Measurements from ENCODE around the gene SERTAD2.

Gene SERTAD2

DNA sequence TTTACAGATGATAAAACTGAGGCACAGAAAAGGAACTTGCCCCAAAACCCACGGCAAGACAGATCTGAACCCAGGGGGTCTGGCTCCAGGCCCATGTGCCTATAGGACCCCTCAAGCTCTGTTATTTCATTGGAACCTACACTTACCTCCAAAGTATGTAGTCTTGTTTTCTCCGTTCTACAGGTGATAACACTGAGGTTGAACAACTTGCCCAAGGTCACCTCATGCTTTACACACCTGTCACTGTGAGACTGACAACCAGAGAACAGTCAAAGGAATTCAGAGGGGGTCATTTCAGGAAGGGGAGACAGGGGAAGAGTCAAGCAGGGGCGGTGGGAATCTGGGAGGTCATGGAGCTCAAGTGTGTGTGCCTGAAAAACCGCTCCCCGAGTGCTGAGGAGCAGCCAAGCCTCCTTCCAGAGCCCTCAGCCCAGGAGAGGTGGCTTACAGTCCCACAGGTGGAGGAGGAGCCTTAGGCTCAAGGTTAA, 47.7 kb downstream of the SERTAD2 start:
- no peak for DNase-seq

DNA sequence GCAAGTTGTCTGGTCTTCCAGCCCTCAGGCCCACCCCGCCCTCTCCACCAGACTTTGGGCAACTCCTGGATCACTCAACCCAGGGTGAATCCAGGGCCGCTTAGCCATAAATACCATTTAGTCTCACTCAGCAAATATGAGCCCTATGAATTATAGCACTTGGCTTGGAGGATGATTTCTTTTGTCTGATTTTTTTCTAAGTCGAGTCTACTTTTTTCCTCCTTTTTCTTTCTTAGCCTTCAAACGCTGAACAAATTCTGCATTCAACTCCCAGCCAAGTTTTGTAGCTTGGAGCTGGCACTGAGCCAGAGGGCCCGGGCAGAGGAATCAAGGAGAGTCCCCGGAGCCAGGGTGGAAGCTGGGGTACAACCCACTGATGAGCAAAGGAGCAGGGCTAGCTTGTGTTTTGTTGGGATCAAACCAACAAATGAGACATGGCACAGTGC, 48.7 kb downstream of the SERTAD2 start:
- DNase-seq: no peak

DNA sequence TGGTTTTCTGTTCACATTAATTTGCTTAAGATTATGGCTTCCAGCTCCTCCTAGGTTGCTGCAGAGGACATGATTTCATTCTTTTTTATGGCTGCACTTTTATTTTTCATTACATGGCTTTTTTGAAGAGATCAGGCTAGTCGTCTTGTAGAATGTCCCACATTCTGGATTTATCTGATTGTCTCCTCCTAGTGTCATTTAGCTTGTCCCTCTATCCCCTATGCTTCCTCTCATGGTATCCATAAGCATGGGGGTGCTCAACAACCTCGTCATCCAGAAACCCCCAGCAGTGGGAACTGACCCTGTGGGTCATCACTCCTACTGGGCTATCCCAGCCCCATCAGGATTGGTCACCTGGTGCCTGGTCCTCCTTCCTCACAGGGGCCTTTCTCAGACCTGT, 49.6 kb downstream of the SERTAD2 start:
- no peak for DNase-seq

DNA sequence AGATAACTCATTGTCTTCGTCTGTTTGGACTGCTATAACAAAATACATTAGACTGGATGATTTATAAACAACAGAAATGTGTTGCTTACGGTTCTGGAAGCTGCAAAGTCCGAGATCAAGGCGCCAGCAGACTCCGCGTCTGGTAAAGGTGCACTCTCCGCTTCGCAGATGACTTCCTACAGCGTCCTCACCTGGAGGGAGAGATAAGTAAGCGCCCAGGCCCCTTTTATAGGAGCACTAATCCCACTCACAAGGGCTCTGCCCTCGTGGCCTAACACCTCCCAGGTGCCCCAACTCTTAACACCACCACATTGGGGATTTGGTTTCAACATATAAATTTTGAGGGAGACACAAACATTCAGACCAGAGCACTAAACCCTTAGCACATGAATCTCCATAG, 51.3 kb downstream of the SERTAD2 start:
- no peak for DNase-seq

DNA sequence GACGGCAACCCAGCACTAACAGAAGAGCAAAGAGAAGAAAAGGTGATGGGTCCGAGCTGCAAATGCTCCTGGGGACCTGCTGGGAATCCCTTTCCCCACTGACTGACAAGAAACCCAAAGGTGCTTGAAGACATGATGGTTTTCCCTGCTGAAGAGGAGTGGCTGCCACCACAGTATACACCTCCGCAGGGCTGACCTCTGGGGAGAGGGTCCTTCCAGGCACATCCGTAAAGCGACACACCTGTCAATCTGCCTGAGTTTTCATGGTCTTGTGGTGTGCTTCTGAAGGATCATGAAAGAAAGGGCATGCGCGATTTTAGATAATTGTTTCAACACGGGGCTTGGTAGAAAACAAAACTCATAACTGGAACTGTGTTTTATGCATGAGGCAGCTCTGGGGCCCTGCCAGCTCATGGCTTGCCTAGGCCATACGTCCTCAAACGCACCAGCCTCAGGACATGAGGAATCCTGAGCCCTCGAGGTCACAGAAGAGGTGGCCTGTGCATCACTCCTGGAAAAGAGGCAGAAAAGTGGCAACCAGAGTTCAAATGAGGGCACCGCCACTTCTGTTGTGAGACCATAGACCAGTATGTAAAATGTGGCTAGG, 51.8 kb downstream of the SERTAD2 start:
- no peak for DNase-seq

DNA sequence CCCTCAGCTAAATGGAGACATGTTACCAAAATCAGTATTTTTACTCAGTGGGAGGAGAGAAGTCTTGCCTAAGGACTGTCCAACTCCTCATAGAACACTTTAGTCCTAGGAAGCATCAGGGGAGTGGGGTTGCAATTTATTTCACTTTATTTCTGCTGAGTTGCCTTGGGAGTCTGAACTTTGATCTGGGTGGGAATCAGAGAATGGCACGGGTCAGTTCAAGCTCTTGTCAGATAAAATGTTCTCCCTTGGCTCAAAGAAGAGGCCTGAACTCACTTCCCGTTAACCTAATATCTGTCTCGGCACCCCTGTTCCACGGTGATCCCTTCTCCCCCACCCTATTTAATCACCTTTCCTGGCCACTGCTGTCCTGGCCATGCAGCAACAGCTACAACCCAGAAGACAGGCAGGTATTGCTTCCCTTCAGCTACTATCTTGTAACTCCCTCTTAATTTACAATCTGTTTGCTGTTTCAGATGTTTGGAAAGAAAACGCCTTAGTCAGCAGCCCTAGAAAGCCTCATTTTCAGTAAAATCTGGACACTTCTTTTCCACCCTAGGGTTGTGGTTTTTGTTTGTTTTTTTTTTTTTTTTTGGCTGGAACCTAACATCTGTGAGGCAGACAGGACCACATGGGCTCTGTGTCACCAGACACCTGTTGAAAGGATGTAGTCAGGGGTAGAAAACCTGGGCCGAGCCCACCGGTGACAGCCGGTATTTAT, 52.5 kb downstream of the SERTAD2 start:
- no peak for DNase-seq

DNA sequence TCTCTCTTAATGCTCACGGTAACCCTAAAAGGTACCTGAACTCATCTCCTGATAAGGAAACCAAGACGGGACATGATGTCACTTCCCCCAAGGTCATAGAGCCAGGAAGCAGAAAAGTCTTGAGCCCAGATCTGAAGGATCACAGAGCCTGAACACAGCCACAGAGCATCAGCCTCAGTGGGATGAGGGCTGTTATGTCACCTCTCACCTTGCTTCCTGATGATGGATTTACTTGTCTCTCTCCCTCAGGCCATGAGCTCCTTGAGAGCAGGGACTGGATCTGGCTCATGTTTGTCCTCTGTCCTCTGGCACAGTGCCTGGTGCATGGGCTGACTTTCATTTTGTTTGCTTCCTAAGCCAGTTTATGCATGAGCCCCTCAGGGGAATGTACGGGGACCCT, 54.2 kb downstream of the SERTAD2 start:
- DNase-seq: no peak

DNA sequence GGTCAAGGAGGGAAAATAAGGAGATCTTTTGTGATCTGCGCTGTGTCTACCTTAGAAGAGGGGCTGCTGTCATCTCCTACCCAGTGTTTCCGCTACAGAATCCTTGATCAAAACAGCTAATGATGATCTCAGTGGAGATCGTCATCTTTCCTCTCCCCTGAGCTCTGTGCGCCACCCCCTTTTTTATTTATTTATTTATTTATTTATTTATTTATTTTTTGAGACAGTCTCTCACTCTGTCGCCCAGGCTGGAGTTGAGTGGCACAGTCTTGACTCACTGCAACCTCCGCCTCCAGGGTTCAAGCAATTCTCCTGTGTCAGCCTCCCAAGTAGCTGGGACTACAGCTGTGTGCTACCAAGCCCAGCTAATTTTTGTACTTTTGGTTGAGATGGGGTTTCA, 55.5 kb downstream of the SERTAD2 start:
- no peak for DNase-seq

DNA sequence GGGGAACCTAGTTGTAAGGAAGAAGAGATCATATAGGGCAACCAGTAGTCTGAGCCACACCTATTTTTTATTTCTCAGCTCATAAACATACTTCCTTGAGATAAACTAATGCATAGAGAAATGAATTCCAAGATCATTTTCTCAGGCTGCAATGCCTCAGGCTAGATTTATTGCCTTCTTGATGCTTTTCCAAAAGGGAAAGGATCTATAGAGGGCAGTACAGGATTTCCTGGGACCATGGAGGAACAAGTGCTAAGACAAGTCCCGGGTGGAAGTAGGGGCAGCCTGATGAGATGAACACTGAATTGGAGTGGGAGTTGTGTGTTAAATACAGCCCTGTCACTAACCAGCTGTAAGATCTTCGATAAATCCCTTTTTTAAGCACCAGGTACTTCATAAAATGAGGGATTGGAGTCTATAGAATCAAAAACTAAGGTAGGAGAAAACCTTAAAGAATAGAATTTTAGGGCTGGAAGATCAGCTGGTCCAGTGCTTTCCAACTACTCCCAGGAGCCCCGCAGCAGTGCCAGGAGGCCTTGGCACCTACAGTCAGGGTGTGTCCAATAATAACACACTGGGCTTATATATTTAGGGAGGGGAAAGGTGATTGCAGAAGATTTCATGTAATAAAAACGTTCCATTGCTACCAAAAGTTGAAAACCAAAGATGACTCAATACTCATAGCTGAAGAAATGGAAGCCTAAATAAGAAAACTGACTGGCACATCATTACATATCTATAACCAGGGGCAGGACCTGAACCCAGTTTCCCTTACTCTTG, 58.1 kb downstream of the SERTAD2 start:
- no peak for DNase-seq

DNA sequence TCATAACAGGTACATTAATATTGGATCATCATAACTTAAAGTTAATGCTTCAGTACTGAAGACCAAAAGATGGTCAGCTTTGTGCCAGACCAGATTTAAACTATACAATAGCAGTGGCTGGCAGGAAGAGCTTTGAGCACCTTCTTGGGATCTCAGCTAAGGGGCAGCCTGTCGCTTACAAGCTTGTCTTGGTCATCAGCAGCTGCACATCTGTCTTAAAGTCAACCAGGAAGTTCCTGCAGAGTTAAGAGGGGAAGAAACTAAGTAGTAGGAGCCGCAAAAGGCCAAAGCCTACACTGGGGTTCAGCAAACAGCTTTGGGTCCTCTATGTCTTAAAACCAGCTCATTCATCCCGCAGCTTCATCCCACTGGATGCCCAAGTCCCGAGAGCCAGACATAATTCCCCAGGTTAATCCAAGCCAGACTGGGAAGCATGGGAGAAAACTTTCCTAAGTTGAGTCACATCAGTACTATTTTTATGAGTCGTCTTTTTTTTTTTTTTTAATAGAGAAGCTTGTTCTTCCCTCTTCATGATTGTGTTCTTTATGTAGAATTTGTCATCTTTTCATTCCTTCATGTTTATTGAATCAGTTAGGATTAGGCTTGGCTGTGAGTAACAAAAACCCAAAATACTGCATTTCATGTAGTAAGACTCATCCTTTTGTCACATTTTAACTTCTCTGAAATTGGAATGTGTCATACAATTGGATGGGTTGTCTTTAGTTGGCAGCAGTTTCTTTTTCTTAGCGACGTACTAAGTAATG, 59.3 kb downstream of the SERTAD2 start:
- no peak for DNase-seq

DNA sequence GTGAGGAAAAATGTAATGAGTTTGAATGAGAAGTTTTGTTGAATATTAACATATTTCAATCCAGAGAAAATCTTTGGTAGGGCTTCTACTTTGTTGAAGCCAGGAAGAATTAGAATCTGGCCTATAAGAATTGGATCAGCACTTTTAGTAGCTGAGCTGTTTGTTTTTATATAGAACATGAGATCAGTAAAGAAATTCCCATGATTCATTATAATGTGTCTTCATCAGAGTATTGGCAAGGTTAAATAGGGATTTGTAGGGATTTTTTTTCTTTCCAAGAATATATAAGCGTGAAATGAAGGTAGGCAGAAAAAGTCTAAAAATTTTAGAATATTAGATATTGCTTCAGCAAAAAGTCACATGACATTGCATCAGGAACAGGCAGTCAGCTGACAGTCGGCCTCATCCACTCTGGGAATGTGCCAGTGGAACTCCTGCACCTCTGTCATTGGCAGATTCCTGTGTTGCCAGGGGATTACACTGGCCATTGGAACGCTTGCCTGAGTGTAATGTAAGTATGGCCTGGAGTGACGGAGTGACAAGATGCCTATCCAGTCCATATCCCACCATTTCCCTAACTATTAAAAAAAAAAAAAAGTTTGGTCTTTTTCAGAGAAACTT, 60.6 kb downstream of the SERTAD2 start:
- DNase-seq: no peak

DNA sequence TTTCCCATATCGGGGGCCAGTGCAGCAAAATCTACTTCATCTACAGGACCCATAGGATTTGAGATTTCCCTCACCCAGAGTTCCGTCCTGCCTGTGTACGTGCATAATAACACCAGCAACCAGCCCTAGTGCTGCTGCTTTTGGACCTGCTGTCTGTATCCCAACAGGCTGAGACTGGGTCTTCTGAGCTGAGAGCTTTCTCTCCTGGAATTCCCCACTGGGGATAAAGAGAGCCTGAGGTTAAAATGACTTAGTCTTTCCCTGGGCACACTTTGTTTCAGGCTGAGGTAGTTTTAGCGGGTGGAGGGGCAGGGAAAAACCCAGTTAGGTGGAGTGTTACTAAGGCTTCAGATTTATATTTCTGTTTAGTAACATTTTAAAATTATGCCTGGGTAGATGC, 62.5 kb downstream of the SERTAD2 start:
- no peak for DNase-seq

DNA sequence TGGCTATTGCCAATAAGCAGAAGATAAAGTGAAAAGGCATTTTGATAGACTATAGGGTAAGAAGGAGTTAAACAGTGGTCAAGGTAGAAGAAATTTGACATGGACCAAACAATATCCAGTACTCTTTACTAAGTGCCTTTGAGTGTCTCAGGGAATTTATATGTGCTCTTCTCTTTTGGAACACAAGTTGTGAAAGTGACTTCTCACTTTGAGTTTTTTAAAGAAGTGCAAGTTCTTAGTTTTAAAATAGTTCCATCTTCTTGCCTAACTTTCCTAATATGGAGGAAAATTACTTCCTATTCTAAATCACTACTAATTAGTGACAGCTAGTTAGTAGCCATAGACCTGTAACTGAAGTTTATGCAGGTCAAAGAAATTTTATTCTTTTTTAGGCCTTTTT, 66.2 kb downstream of the SERTAD2 start:
- no peak for DNase-seq

DNA sequence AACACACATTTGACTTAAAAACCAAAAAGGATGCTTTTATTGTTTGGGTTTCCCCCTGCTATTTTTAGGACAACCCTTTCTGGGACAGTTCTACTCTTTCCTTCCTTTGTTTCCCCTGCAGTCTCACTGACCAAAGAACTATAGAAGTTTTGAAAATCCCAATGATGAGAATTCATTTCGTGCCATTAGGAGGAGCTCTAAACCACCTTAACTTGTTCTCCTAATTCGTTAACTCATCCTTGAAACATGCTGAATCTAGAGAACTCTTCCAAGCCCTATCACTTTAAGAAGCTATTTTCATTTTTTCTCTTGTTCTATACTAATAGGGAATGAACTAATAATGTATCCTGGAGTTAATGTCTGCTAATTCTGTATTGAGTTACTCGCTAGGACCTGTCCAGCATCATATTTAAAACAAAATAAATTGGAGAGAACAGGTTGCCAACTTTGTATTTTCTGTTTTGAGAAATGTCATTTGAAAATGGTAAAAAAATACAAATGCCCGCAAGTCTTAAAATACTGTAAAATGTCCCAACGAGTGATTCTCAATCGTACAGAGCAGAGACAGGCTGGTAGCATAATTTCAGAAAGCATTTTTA, 66.7 kb downstream of the SERTAD2 start:
- no peak for DNase-seq

DNA sequence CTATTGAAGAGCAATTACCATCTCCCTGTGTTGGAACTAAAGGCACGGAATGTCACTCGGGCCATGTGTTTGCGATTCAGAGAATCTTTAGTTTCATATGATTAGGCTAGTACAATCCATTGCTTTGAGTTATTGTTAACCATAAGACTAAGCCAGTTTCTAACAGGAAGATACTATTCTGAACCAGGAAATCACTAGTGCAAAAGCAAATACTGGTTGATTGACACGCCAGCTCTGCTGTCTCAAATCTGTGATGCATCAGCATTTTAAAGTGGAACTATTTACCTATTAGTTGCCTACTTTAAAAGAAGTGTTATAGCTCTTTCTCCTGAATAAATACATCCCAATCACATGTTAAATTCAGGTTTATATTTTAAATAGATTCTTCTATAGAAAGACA, 67.7 kb downstream of the SERTAD2 start:
- DNase-seq: no peak

DNA sequence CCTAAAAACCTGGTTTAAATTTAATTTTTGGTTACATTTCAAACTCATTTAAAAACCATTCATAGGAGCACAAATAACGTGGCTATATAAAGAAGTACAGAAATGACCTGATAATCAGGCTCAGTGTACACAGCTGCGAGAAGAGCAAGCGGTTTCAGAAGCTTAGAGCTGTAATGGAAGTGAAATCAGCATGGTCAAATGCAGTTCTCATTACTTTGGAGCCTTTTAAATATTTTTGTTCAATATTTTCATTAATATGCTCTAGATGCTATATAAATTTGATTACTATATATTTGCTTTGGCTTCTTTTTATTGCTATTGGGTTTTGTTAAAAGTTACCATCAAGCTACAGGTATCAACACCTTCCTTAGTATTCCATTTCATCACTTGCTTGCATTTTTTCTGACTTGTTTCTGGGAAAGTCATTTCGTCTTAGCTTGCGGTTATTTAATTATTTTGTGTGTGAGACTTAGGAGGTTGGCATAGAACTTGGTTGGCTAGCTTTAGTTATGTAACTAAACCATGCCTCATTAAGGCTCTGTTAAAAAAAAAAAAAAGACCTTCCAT, 70.9 kb downstream of the SERTAD2 start:
- DNase-seq: no peak

DNA sequence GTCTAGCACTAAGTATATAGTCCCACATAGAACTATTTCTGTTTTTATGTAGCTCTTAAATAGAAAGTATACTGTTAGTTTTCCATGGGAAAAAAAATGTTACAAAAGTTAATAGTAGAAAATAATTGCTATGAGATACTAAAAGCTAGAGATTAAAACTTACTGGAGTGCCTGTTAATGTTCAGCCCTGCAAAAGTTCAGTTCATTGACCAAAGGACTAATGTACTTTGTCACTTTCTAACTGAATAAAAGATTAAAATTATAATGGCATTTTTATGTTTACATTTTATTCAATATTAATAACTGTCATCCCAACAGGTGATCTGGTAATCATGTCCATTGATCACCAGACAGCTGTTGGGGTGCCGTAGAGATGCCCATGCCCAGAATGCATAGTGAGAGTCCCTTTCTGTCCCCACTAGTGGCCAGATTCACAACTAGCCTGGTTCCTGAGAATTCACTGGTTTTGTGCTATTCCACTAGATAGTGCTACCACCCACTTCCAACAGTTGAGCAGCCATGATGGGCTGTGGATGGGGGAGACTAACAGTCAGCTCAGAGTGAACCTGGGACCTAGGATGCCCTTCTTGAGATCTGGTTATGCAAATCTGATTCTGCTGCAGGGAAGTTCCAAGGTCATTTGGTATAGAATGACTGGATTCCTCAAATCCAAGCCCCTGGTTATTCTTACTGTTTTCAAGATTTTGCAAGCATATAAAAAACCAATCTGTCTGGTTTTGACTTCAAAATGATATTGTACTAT, 71.8 kb downstream of the SERTAD2 start:
- DNase-seq: no peak

All from activated CD4-positive, alpha-beta T cell treated with anti-CD3 and anti-CD28 coated beads, Interleukin-2, amount 50 U/mL, for 1 hour (primary cell).